ENCODE data around the gene GDPD3. TPM values are rescaled to one million over a fixed set of nuclear protein-coding genes. Genes with fewer than 3 reads are reported as not detected.

GDPD3 gene
- total RNA-seq, 1 donor from 2014 or later, result 10.7 TPM

- H3K27me3 Mint-ChIP-seq (ENCODE audit: low read depth), result no peaks in the 10 kb centered on the region
- H3K9me3 Mint-ChIP-seq, result peaks cover 28% of the 10 kb centered on the region
- no peak for TF ChIP-seq CTCF (IDR thresholded peaks at IDR 0.05; ENCODE audit: unreplicated experiment)
- peak overlapping the region; percentile 83 for H3K27ac Mint-ChIP-seq
- peak overlapping the region; percentile 65 for H3K4me3 Mint-ChIP-seq
- DNase-seq (ENCODE audit: low spot score in 2 of 2, unreplicated experiment in 2 of 2), result no peak
- peaks cover 23% of the 10 kb centered on the region for H3K36me3 Mint-ChIP-seq
- H3K4me1 Mint-ChIP-seq, result peaks cover 20% of the 10 kb centered on the region
These were observed 16.3 kb downstream of the GDPD3 start for GRCh38 chr16:30096862-30097563.

GRCh38 chr16:30096105-30096861, 17.1 kb downstream of the GDPD3 start, which contains the start of gene YPEL3:
Gene YPEL3, minus strand, starts transcription at chr16:30096213. Its CDS starts 731 bp downstream, at chr16:30095482.
- peaks cover 23% of the 10 kb centered on the region for H3K4me1 Mint-ChIP-seq
- peak within 1 kb of the TSS; percentile 74 for H3K4me3 Mint-ChIP-seq
- DNase-seq (ENCODE audit: low spot score in 2 of 2, unreplicated experiment in 2 of 2), result peak; percentile 90
- TF ChIP-seq CTCF (IDR thresholded peaks at IDR 0.05; ENCODE audit: unreplicated experiment), result no peak
- peaks cover 25% of the 10 kb centered on the region for H3K9me3 Mint-ChIP-seq
- H3K27ac Mint-ChIP-seq, result peak within 1 kb of the TSS; percentile 83
- H3K36me3 Mint-ChIP-seq, result peaks cover 23% of the 10 kb centered on the region
- H3K27me3 Mint-ChIP-seq (ENCODE audit: low read depth), result no peaks in the 10 kb centered on the region

- H3K27ac Mint-ChIP-seq, result peak overlapping the region; percentile 81
- H3K27me3 Mint-ChIP-seq (ENCODE audit: low read depth), result no peaks in the 10 kb centered on the region
- no peak for DNase-seq (ENCODE audit: low spot score in 2 of 2, unreplicated experiment in 2 of 2)
- peaks cover 23% of the 10 kb centered on the region for H3K36me3 Mint-ChIP-seq
- peaks cover 21% of the 10 kb centered on the region for H3K9me3 Mint-ChIP-seq
- peak overlapping the region; percentile 74 for H3K4me3 Mint-ChIP-seq
- TF ChIP-seq CTCF (IDR thresholded peaks at IDR 0.05; ENCODE audit: unreplicated experiment), result no peak
- peaks cover 24% of the 10 kb centered on the region for H3K4me1 Mint-ChIP-seq
These were observed 17.9 kb downstream of the GDPD3 start for GRCh38 chr16:30095166-30096078.

- Mint-ChIP-seq H3K27ac (peak overlapping the region; percentile 81), H3K27me3 (ENCODE audit: low read depth) (no peaks in the 10 kb centered on the region), H3K36me3 (peaks cover 23% of the 10 kb centered on the region), H3K4me3 (peak overlapping the region; percentile 74), H3K4me1 (peaks cover 30% of the 10 kb centered on the region), H3K9me3 (peaks cover 21% of the 10 kb centered on the region)
- DNase-seq (ENCODE audit: low spot score in 2 of 2, unreplicated experiment in 2 of 2), result no peak
- TF ChIP-seq CTCF (IDR thresholded peaks at IDR 0.05; ENCODE audit: unreplicated experiment), result no peak
These were observed 18.7 kb downstream of the GDPD3 start for GRCh38 chr16:30094541-30095165.
